OCI-LY7 (cell line): ENCODE results near the gene PFKFB2. TPM values are rescaled to one million over a fixed set of nuclear protein-coding genes. Genes with fewer than 3 reads are reported as not detected.

Source experiments
- BruUV-seq: library from RNA; stranded (reverse); fragments of 400-500 nt; replicated peaks from 2 replicates; lab custom pipeline; 2021; lab: Mats Ljungman, UMichigan
- CTCF ChIA-PET: fragments of 300-600 bp; sonication (Branson Sonifier 250); formaldehyde crosslinking; loops from one replicate; lab custom pipeline; 2022; ENCODE audit warnings: antibody characterized with exemption; ENCODE audit not compliant: unreplicated experiment; lab: Charles Lee
- POLR2A ChIA-PET: fragments of 300-600 bp; sonication (Branson Sonifier 250); formaldehyde crosslinking; loops from one replicate; lab custom pipeline; 2022; ENCODE audit warnings: antibody characterized with exemption; lab: Charles Lee
- DNase-seq: peaks from one replicate; pipeline ENCODE4 v3.0.0-alpha.2; 2015; ENCODE audit warnings: low spot score
- H2AFZ ChIP-seq: fragments of 200-600 bp; sonication (generic), shearing (Covaris generic); 2 replicates; pipeline ENCODE4 v1.6.1; 2014; ENCODE audit warnings: mild to moderate bottlenecking, antibody characterized with exemption, low read length, moderate library complexity
- H3K27ac ChIP-seq: fragments of 200-600 bp; sonication (generic); 2 replicates; pipeline ENCODE4 v1.5.1; 2014; ENCODE audit warnings: mixed run types, low read depth, mild to moderate bottlenecking, moderate library complexity, low read length, inconsistent platforms; ENCODE audit not compliant: poor library complexity, severe bottlenecking
- H3K36me3 ChIP-seq: fragments of 200-600 bp; sonication (generic); 2 replicates; pipeline ENCODE4 v1.6.1; 2014; ENCODE audit warnings: mild to moderate bottlenecking, antibody characterized with exemption, low read length, moderate library complexity, mixed read lengths; ENCODE audit not compliant: insufficient read depth
- H3K4me1 ChIP-seq: fragments of 200-600 bp; sonication (generic); 2 replicates; pipeline ENCODE4 v1.5.1; 2014; ENCODE audit warnings: mild to moderate bottlenecking, low read length; ENCODE audit not compliant: insufficient read depth, poor library complexity, severe bottlenecking
- H3K4me2 ChIP-seq: fragments of 200-600 bp; sonication (generic); 2 replicates; pipeline ENCODE4 v1.6.1; 2014; ENCODE audit warnings: mild to moderate bottlenecking, low read length
- H3K4me3 ChIP-seq: fragments of 200-600 bp; sonication (generic); 2 replicates; pipeline ENCODE4 v1.5.1; 2014; ENCODE audit warnings: mild to moderate bottlenecking, low read depth, low read length; ENCODE audit not compliant: poor library complexity, severe bottlenecking
- H3K79me2 ChIP-seq: fragments of 200-600 bp; sonication (generic); 2 replicates; pipeline ENCODE4 v1.6.1; 2016; ENCODE audit warnings: low read depth, mild to moderate bottlenecking, low read length, moderate library complexity, mixed read lengths; ENCODE audit not compliant: insufficient read depth
- H3K9me2 ChIP-seq: fragments of 200-600 bp; sonication (generic); 2 replicates; pipeline ENCODE4 v1.6.1; 2016; ENCODE audit warnings: mild to moderate bottlenecking, low read length, mixed read lengths; ENCODE audit not compliant: insufficient read depth
- H3K9me3 ChIP-seq: fragments of 200-600 bp; sonication (generic); 2 replicates; pipeline ENCODE4 v1.6.1; 2014; ENCODE audit warnings: mild to moderate bottlenecking, mixed run types, low read length, mixed read lengths
- H4K20me1 ChIP-seq: fragments of 200-600 bp; sonication (generic); 2 replicates; pipeline ENCODE4 v1.6.1; 2014; ENCODE audit warnings: mild to moderate bottlenecking, antibody characterized with exemption, low read length, moderate library complexity, mixed read lengths; ENCODE audit not compliant: insufficient read depth
- CTCF ChIP-seq: fragments of 200-600 bp; sonication (generic); conservative IDR thresholded peaks from 2 replicates; pipeline ENCODE4 v1.5.1; 2014; ENCODE audit warnings: mild to moderate bottlenecking, antibody characterized with exemption, low read length, moderate library complexity, mixed read lengths
- EZH2phosphoT487 ChIP-seq: fragments of 200-600 bp; sonication (generic); IDR thresholded peaks from 2 replicates; pipeline ENCODE4 v1.6.1; 2018; ENCODE audit warnings: low read depth, borderline replicate concordance, mild to moderate bottlenecking, mixed run types, antibody characterized with exemption, low read length, moderate library complexity, mixed read lengths
- intact Hi-C: fragments of 100-400 bp; cut with micrococcal nuclease; formaldehyde crosslinking; loops from one replicate; pipeline ENCODE4 v1.10.0; 2022; ENCODE audit not compliant: unreplicated experiment
- total RNA-seq, 2 experiments: library from RNA; depleted of rRNA in 1 of 2; stranded (reverse); fragments of >200 nt in 1 of 2; shearing (Covaris generic) in 1 of 2; gene quantifications; 2 replicates each; pipeline ENCODE4 v1.2.3, GENCODE V29; 2014 to 2022

PFKFB2 gene
- total RNA-seq, 2 experiments from 2014 or later: 9.8 to 13.1 TPM

DNA sequence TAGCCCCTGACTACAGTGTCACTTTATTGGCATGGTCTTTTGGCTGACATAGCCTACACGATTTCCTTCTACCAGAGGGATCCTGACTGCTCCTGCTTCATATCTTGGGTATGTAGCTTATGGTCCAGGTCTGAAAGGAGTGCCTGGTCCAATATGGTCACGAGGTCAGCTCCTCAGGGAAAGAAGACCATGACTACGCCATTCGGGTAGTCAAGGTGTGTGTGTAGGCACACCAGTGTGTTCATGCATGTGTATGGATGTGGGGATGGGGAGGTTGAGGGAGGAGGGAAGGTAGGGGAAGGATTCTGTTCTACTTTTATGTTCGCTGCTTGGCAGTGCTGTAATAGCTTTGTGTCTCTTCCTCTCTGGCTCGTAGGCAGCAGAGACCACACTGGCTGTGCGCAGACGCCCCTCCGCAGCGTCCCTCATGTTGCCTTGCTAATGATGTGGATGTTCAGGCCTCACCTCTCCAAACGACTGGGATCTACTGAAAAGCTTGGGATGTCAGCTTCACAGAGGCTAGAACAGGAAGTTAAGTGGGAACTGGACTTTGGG lies 25.6 kb downstream of the PFKFB2 start:
- H3K36me3 ChIP-seq: no peaks in the 10 kb centered on the region
- no peak overlapping the region for H3K27ac ChIP-seq
- no peaks in the 10 kb centered on the region for H4K20me1 ChIP-seq
- H3K4me3 ChIP-seq: no peak overlapping the region
- no peaks in the 10 kb centered on the region for H3K9me3 ChIP-seq
- TF ChIP-seq EZH2phosphoT487 (no peak), CTCF (no peak)
- no peak overlapping the region for H3K4me2 ChIP-seq
- H3K79me2 ChIP-seq: no peaks in the 10 kb centered on the region
- no peaks in the 10 kb centered on the region for H3K9me2 ChIP-seq
- DNase-seq: no peak
- no TSS peak for BruUV-seq
- no peak overlapping the region for H2AFZ ChIP-seq
- H3K4me1 ChIP-seq: no peaks in the 10 kb centered on the region
- CTCF ChIA-PET: no interaction called here
- intact Hi-C loops: loop anchor here (5.0 to 10.0 kb wide), 2 partner anchors 36 to 74 kb away; no protein-coding TSS in a partner anchor
- POLR2A ChIA-PET: interaction anchor here (0.6 to 0.9 kb wide), 2 partner anchors 26 to 384 kb away, joined by 3 read pairs; partner anchors contain the start of gene PFKFB2

- Histone ChIP-seq H2AFZ (no peak overlapping the region), H3K27ac (no peak overlapping the region), H3K4me2 (no peak overlapping the region), H4K20me1 (no peaks in the 10 kb centered on the region), H3K36me3 (no peaks in the 10 kb centered on the region), H3K9me2 (no peaks in the 10 kb centered on the region), H3K4me3 (no peak overlapping the region), H3K4me1 (no peaks in the 10 kb centered on the region), H3K79me2 (no peaks in the 10 kb centered on the region), H3K9me3 (no peaks in the 10 kb centered on the region)
- no peak for DNase-seq
- CTCF ChIA-PET: no interaction called here
- intact Hi-C loops: loop anchor here (5.0 to 10.0 kb wide), 2 partner anchors 37 to 75 kb away; no protein-coding TSS in a partner anchor
- TF ChIP-seq EZH2phosphoT487: no peak
- no peak for TF ChIP-seq CTCF
- POLR2A ChIA-PET: interaction anchor here (0.9 to 1.0 kb wide), 2 partner anchors 45 to 383 kb away, joined by 3 to 4 read pairs; no protein-coding TSS in a partner anchor
- no TSS peak for BruUV-seq
These were observed 26.7 kb downstream of the PFKFB2 start for GRCh38 chr1:207079706-207080241.

GRCh38 chr1:207081088-207081487 lies 28.0 kb downstream of the PFKFB2 start:
- no peak overlapping the region for H3K4me3 ChIP-seq
- TF ChIP-seq CTCF: no peak
- no peak for TF ChIP-seq EZH2phosphoT487
- ChIA-PET CTCF (no interaction called here), POLR2A (interaction anchor here (0.7 kb wide), 1 partner anchor 82 kb away, joined by 3 read pairs; no protein-coding TSS in a partner anchor)
- no peak for DNase-seq
- no peak overlapping the region for H2AFZ ChIP-seq
- no peaks in the 10 kb centered on the region for H3K36me3 ChIP-seq
- H3K4me1 ChIP-seq: no peaks in the 10 kb centered on the region
- no peaks in the 10 kb centered on the region for H3K79me2 ChIP-seq
- no peak overlapping the region for H3K27ac ChIP-seq
- H3K4me2 ChIP-seq: no peak overlapping the region
- no peaks in the 10 kb centered on the region for H4K20me1 ChIP-seq
- H3K9me2 ChIP-seq: no peaks in the 10 kb centered on the region
- no peaks in the 10 kb centered on the region for H3K9me3 ChIP-seq
- no TSS peak for BruUV-seq
- intact Hi-C loops: no loop called here
